T-helper 2 cell (primary cell): ENCODE measurements around the gene CCL13.

Experiments used
- DNase-seq, 5 experiments: peaks; one replicate each; pipeline versions ENCODE4 v3.0.0 to v3.0.0-alpha.2; 2012 to 2022

CCL13 gene

DNA sequence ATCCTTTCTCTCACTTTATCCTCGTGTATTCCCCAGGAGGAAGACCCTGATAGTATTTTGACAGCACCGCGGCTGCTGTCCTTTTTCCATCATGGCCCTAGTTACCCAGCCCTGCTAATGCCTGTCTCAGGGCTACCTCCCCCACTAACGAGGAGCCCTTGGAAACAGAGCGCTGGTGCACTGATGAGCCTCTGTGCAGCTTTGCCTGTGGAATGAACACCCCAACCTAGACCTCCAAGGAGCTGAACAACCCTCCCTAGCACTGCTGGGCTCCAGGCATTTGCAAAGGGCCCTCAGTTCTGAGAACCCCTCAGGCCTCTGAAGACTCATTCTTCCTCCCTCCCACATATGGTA is 30.0 kb downstream of the CCL13 start:
- DNase-seq: no peak

GRCh38 chr17:34386697-34387550 is 30.6 kb downstream of the CCL13 start:
- peak in 1 of 5 experiments; percentile 70 for DNase-seq

DNA sequence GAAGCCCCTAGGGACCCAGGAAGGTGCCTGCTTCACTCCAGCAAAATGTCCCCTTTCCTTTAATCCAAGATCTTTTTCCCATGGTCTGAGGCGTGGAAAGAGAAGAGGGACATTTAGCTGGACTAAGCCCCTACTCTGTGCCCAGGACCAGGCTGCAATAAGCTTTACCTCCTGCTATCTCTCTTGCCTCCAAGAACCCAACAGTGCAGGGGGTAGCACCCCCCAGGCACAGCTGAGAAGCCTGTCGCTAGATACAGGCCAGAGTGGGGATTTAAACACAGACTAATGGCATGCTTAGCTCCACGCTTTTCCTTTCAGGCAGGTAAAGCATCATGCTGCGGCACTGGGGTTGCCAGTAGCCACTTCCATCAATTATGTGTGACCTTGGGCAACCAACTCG is 31.3 kb downstream of the CCL13 start:
- DNase-seq: no peak

DNA sequence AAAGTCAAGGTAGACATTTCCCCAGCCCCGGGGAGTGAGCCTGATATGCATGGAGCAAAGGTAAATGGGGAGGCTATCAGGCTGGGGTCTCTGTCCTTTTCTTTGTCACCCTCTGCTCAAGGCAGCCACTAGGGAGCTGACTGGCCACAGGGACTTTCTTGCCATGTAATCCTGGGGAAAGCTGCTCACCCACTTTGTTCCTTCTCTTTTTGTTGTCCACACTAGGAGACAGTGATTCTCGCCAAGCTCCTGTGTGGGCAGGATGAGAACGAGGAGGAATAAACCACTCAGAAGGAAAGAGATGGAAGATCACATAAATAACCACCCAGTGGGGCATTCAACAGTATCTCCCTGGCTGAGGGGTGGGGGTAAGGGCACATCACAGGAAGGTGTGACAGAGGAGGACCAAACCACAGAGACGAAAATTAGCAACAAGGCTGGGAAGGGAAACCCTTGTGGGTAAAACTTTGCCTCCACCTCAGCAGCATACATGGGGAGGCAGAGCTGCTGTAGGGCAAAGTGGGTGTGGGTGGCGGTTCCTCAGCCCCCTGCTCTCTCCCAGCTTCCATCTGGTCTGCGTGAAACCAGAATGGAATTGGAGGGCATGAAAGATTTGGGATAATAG is 33.0 kb downstream of the CCL13 start:
- DNase-seq: peak in 1 of 5 experiments; percentile 92

- DNase-seq: no peak
These were observed 34.4 kb downstream of the CCL13 start for GRCh38 chr17:34390649-34391048.

GRCh38 chr17:34391241-34391640 is 35.0 kb downstream of the CCL13 start:
- DNase-seq: no peak

DNA sequence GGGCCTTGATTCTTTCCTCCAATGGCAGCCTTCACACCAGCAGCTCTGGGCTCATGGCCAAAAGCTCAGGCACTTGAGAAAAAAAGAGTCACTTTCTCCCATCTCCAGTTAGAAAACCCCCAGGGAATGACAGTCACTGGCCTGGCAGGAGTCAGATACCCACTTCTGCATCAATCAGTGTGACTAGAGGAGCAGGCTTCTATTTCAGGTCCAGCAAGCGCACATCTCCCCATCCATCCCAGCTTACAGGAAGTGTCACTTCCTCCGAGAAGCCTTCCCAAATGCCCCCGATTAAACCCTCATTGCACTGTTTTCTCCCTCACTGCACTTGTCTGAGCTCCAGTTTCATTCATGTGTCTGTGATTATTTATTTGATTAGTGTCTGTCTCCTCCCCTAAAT is 37.1 kb downstream of the CCL13 start:
- DNase-seq: no peak

GRCh38 chr17:34397265-34397664 is 41.0 kb downstream of the CCL13 start:
- peak in 1 of 5 experiments; percentile 50 for DNase-seq

GRCh38 chr17:34398990-34399389 is 42.7 kb downstream of the CCL13 start:
- peak in 1 of 5 experiments; percentile 85 for DNase-seq

DNA sequence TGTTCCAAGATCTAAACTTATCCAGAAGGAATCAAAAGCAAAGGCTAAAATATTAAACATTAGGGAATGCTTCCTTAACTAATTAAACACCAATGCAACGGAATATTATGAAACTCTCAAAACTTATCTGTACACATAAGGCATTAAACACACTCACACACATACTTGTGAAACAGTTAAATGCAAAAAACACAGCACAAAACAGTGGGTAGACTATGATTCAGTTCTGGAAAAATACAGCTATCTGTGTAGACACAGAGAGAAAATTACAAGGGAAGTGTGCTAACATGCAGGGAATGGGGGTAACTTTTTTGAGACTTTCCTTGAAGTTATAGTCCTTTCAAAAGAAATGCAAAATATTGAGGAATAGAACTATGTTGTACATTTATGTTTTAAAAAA is 43.4 kb downstream of the CCL13 start:
- peak in 1 of 5 experiments; percentile 39 for DNase-seq

DNA sequence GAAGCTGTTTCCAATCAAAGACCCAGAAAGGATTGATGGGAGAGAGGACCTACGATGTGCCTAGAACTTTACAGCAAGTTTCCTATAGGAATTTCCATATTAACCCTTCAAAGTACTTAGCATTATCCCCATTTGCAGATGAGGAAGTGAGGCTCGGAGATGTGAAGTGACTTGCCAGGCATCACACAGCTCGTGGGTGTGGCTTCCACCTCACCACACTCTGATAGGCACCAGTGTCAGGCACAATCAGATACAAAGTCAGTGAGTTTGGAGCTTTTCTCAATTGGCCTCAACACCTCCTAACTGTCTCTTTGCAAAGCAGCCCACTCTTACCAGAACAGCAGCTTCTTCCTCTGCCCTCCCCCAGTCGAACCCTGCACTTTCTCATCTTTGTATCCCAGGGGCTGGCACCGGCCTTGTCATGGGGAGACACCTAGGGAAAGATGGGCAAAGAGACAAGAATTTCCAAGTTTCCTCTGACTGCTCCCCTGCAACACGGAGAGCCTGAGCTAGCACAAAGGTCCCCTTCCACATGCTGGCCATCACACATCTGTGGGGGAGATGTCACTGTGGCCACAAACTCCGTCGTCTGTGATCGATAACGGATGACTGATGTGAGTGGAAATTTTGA is 44.1 kb downstream of the CCL13 start:
- peak in 1 of 5 experiments; percentile 85 for DNase-seq

- DNase-seq: no peak
These were observed 44.9 kb downstream of the CCL13 start for GRCh38 chr17:34401165-34401564.

- no peak for DNase-seq
These were observed 46.7 kb downstream of the CCL13 start for GRCh38 chr17:34403006-34403405.

DNA sequence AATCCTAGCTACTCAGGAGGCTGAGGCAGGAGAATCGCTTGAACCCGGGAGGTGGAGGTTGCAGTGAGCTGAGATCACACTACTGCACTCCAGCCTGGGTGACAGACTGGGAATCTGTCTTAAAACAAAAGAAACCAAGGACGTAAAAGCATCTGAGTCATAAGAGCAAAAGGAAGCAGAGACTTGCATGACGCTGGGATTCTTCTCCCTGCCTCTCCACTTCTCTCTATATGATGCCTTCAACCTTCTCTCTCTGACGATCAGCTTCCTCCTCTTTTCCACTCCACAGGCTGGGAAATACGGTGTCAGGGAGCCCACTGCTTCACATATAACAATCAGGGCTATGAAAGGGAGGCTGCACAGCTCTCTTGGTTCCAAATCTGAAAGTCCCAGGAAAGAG is 49.9 kb downstream of the CCL13 start:
- no peak for DNase-seq
